ENCODE results near the gene CDK5. TPM values are rescaled to one million over a fixed set of nuclear protein-coding genes. Genes with fewer than 3 reads are reported as not detected.

The CDK5 gene
- total and polyA plus RNA-seq, 9 of the 15 experiments (the other 6 are each of a cell fraction or from before 2014, with no cell fraction given), result 3.2 to 38.0 (median 27.5) TPM

DNA sequence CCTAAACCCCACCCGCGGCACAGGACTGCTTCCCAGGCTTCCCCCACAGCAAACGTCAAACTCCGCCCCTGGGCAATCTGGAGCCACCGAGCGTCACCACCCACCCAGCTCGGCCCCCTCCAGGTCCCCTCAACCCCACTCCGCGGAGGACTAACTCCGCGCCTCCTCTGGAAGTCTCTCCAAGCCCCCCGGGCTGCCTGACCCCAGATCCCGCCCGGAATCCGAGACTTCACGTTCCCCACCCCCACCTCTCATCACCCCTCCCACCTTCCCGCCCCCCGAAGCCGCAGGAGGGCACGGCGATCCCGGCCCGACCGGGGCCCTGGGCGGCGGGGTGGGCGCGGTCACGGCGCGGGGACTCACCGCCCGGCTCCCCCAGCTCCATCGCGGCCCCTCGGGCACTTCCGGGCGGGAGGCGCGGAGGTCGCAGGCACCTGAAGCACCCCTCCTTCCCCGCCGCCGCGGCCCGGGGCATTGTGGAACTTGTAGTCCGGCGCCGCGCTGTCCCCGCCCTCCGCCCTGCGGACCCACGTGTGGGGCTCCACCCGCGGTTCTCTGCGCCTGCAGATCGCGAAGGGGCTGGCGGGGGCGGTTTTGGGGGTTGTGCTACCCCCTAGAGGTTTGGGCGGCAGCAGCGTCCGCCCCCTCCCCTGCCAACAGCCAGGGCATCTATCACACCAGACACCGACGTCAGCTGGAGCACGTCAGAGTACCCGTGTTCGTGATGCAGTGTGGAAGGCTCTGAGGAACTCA, 25.6 kb upstream of the CDK5 start, which contains the start of gene TMUB1 (continued):
- TF ChIP-seq, protein P1, sequence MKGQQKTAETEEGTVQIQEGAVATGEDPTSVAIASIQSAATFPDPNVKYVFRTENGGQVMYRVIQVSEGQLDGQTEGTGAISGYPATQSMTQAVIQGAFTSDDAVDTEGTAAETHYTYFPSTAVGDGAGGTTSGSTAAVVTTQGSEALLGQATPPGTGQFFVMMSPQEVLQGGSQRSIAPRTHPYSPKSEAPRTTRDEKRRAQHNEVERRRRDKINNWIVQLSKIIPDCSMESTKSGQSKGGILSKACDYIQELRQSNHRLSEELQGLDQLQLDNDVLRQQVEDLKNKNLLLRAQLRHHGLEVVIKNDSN (CRISPR knock-in tag; IDR thresholded peaks at IDR 0.05), result peak; percentile 76
- TF ChIP-seq, protein P2, sequence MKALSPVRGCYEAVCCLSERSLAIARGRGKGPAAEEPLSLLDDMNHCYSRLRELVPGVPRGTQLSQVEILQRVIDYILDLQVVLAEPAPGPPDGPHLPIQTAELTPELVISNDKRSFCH (CRISPR knock-in tag; IDR thresholded peaks at IDR 0.05), result no peak
- TF ChIP-seq, protein P2 (tag; IDR thresholded peaks at IDR 0.05), result peak; percentile 29; the same call in 1 of the 2 replicates
- TF ChIP-seq CREB1 (IDR thresholded peaks at IDR 0.05), result peak; percentile 81
- peak; percentile 69; the same call in 1 of the 2 replicates for TF ChIP-seq CREB1 (CRISPR knock-in tag; IDR thresholded peaks at IDR 0.05)
- no peak for TF ChIP-seq ADNP (tag; IDR thresholded peaks at IDR 0.05)
- peak; percentile 88 for TF ChIP-seq ZBTB7A (IDR thresholded peaks at IDR 0.05; ENCODE audit: borderline replicate concordance, control insufficient read depth, low read depth, low read length)
- peak; percentile 53; the same call in 1 of the 2 replicates for TF ChIP-seq NCOA1 (IDR thresholded peaks at IDR 0.05; ENCODE audit: low read depth)
- TF ChIP-seq HDAC3 (IDR thresholded peaks at IDR 0.05; ENCODE audit: borderline replicate concordance, partially characterized antibody), result no peak
- peak; percentile 81 for TF ChIP-seq ELF2 (CRISPR knock-in tag; IDR thresholded peaks at IDR 0.05)
- TF ChIP-seq SIX5 (IDR thresholded peaks at IDR 0.05; ENCODE audit: borderline replicate concordance in 1 of 2, insufficient read depth in 1 of 2, low read depth in 1 of 2, low read length in 2 of 2), result peak; percentile 67 to 76; a peak in 3 of 4 replicates
- no peak for TF ChIP-seq BMI1 (IDR thresholded peaks at IDR 0.05; ENCODE audit: low read length)
- peak; percentile 77; the same call in 1 of the 2 replicates for TF ChIP-seq MYC (IDR thresholded peaks at IDR 0.05; ENCODE audit: low read depth, low read length)
- peak; percentile 75; the same call in 1 of the 2 replicates for TF ChIP-seq MYC (CRISPR knock-in tag; IDR thresholded peaks at IDR 0.05; ENCODE audit: borderline replicate concordance, low read depth)
- peak; percentile 79 for TF ChIP-seq GABPB1 (CRISPR knock-in tag; IDR thresholded peaks at IDR 0.05)
- no peak for TF ChIP-seq NR4A1 (CRISPR knock-in tag; IDR thresholded peaks at IDR 0.05)
- 0 out of 2 replicates have a peak, but pooled peaks have one; percentile 57 for TF ChIP-seq NR4A1 (tag; IDR thresholded peaks at IDR 0.05)
- TF ChIP-seq CXXC5 (CRISPR knock-in tag; IDR thresholded peaks at IDR 0.05), result peak; percentile 81
- TF ChIP-seq, protein P3, sequence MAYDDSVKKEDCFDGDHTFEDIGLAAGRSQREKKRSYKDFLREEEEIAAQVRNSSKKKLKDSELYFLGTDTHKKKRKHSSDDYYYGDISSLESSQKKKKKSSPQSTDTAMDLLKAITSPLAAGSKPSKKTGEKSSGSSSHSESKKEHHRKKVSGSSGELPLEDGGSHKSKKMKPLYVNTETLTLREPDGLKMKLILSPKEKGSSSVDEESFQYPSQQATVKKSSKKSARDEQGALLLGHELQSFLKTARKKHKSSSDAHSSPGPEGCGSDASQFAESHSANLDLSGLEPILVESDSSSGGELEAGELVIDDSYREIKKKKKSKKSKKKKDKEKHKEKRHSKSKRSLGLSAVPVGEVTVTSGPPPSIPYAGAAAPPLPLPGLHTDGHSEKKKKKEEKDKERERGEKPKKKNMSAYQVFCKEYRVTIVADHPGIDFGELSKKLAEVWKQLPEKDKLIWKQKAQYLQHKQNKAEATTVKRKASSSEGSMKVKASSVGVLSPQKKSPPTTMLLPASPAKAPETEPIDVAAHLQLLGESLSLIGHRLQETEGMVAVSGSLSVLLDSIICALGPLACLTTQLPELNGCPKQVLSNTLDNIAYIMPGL (CRISPR knock-in tag; IDR thresholded peaks at IDR 0.05), result no peak
- peak; percentile 86 for TF ChIP-seq SAP30 (IDR thresholded peaks at IDR 0.05; ENCODE audit: borderline replicate concordance, insufficient read depth, low read depth, low read length, poor library complexity, severe bottlenecking)
- TF ChIP-seq KDM4B (IDR thresholded peaks at IDR 0.05; ENCODE audit: borderline replicate concordance in 2 of 2, low read depth in 1 of 2), result peak in 1 of 2 experiments; percentile 80; a peak in 1 of 4 replicates
- peak; percentile 22 for TF ChIP-seq TBP (optimal IDR thresholded peaks at IDR 0.05; ENCODE audit: low read depth, low read length)
- peak; percentile 80 for TF ChIP-seq FIP1L1 (IDR thresholded peaks at IDR 0.05; ENCODE audit: low read depth, low read length, poor library complexity, severe bottlenecking)

All from K562 (cell line).